Hepatocyte (in vitro differentiated cells): ENCODE data around the gene NPAS2. TPM values are rescaled to one million over a fixed set of nuclear protein-coding genes. Genes with fewer than 3 reads are reported as not detected.

Source experiments
- DNase-seq: peaks from one replicate; pipeline ENCODE4 v3.0.0-alpha.2; 2016; ENCODE audit warnings: low spot score
- H2AFZ ChIP-seq: fragments of 200-600 bp; sonication (generic); 2 replicates; pipeline ENCODE4 v1.6.0; 2016; ENCODE audit warnings: antibody characterized with exemption, mild to moderate bottlenecking
- H3K27ac ChIP-seq: fragments of 200-600 bp; sonication (generic); 2 replicates; pipeline ENCODE4 v1.5.1; 2016; ENCODE audit warnings: mild to moderate bottlenecking
- H3K27me3 ChIP-seq: fragments of 200-600 bp; sonication (generic); 2 replicates; pipeline ENCODE4 v1.6.1; 2016
- H3K36me3 ChIP-seq: fragments of 200-600 bp; sonication (generic); replicated peaks from 2 replicates; pipeline ENCODE4 v1.5.1; 2016; ENCODE audit warnings: low read depth; ENCODE audit not compliant: insufficient read depth
- H3K4me1 ChIP-seq: fragments of 200-600 bp; sonication (generic); 2 replicates; pipeline ENCODE4 v1.5.1; 2016; ENCODE audit warnings: mild to moderate bottlenecking, moderate library complexity; ENCODE audit not compliant: insufficient read depth
- H3K4me2 ChIP-seq: fragments of 200-600 bp; sonication (generic); 2 replicates; pipeline ENCODE4 v1.6.0; 2016
- H3K4me3 ChIP-seq: fragments of 200-600 bp; sonication (generic); 2 replicates; pipeline ENCODE4 v1.5.1; 2016; ENCODE audit warnings: mild to moderate bottlenecking
- H3K79me2 ChIP-seq: fragments of 200-600 bp; sonication (generic); 2 replicates; pipeline ENCODE4 v1.6.0; 2017; ENCODE audit warnings: mild to moderate bottlenecking
- H3K9me2 ChIP-seq: fragments of 200-600 bp; sonication (generic); replicated peaks from 2 replicates; pipeline ENCODE4 v1.6.0; 2017; ENCODE audit warnings: mild to moderate bottlenecking; ENCODE audit not compliant: insufficient read depth
- H3K9me3 ChIP-seq: fragments of 200-600 bp; sonication (generic); 2 replicates; pipeline ENCODE4 v1.5.1; 2016; ENCODE audit warnings: low read depth, mild to moderate bottlenecking
- H4K20me1 ChIP-seq: fragments of 200-600 bp; sonication (generic); 2 replicates; pipeline ENCODE4 v1.6.0; 2016; ENCODE audit warnings: mild to moderate bottlenecking; ENCODE audit not compliant: insufficient read depth, poor library complexity, severe bottlenecking
- EZH2 ChIP-seq: fragments of 200-600 bp; sonication (generic); IDR thresholded peaks from 2 replicates; pipeline ENCODE4 v1.6.1; 2016; ENCODE audit warnings: antibody characterized with exemption, mild to moderate bottlenecking, borderline replicate concordance
- EZH2phosphoT487 ChIP-seq: fragments of 200-600 bp; sonication (generic); IDR thresholded peaks from one replicate; pipeline ENCODE4 v1.6.1; 2018; ENCODE audit warnings: antibody characterized with exemption, mild to moderate bottlenecking, low read depth, moderate library complexity; ENCODE audit not compliant: unreplicated experiment, severe bottlenecking
- WGBS: methylation state at CpG from one replicate; pipeline ENCODE4 v1.1.6; 2016; ENCODE audit warnings: low lambda C conversion rate; ENCODE audit errors: missing lambda C conversion rate; 5-methylcytosine and 5-hydroxymethylcytosine counted together
- polyA plus RNA-seq: library from polyadenylated mRNA; unstranded; fragments of >200 nt; fragmentation: Nextera tagmentation; extraction: Ambion mirVana; gene quantifications from 2 replicates; pipeline ENCODE4 v1.2.1, GENCODE V29; 2016
- total RNA-seq: library from RNA; depleted of rRNA; stranded (reverse); fragments of >200 nt; gene quantifications from 2 replicates; pipeline ENCODE4 v1.2.3, GENCODE V29; 2014
- TF ChIP-seq, protein P1 (sequence below): fragments of 200-600 bp; sonication (generic); IDR thresholded peaks from 2 replicates; pipeline ENCODE4 v1.5.1; 2016; ENCODE audit warnings: antibody characterized with exemption, mild to moderate bottlenecking; ENCODE audit not compliant: poor library complexity

NPAS2 gene
- total and polyA plus RNA-seq, 2 experiments from 2014 or later, result 7.7 to 16.8 TPM

- Histone ChIP-seq H3K79me2 (peaks cover 65% of the 10 kb centered on the region), H3K4me1 (peaks cover 9% of the 10 kb centered on the region), H3K9me3 (no peaks in the 10 kb centered on the region), H2AFZ (no peak overlapping the region), H3K36me3 (no peaks in the 10 kb centered on the region), H3K9me2 (no peaks in the 10 kb centered on the region), H3K27ac (no peak overlapping the region), H3K27me3 (no peaks in the 10 kb centered on the region), H4K20me1 (no peaks in the 10 kb centered on the region), H3K4me2 (no peak overlapping the region), H3K4me3 (no peak overlapping the region)
- TF ChIP-seq EZH2phosphoT487, result no peak
- 91% methylated on average over 16 of the region's 16 CpGs for WGBS
- no peak for DNase-seq
Observed at GRCh38 chr2:100835006-100835659, 15.2 kb downstream of the NPAS2 start.

DNA sequence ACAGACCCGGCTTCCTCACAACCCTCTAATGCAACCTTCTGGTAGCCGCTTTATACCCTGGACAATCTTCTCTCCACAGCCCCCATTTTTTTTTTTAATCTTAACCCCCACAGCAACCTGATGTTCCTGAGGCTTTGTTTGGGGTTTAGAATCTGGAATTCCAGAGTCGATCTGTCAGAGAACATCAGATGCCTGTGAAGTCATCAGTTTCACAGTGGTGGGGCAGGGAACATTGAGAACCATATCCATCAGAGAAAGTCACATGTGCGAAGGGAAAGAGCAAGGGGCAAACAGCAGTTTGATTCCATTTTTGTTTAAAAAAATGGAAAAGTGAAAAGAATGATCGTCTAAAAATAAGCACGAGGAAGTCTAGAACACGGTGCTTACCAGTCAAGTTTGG lies 20.6 kb downstream of the NPAS2 start:
- Histone ChIP-seq H3K27me3 (no peaks in the 10 kb centered on the region), H2AFZ (no peak overlapping the region), H3K4me3 (no peak overlapping the region), H3K36me3 (no peaks in the 10 kb centered on the region), H3K9me3 (no peaks in the 10 kb centered on the region), H3K79me2 (peaks cover 48% of the 10 kb centered on the region), H3K27ac (no peak overlapping the region), H4K20me1 (no peaks in the 10 kb centered on the region), H3K4me2 (no peak overlapping the region), H3K4me1 (peaks cover 6% of the 10 kb centered on the region), H3K9me2 (no peaks in the 10 kb centered on the region)
- DNase-seq, result no peak
- TF ChIP-seq, protein P1, sequence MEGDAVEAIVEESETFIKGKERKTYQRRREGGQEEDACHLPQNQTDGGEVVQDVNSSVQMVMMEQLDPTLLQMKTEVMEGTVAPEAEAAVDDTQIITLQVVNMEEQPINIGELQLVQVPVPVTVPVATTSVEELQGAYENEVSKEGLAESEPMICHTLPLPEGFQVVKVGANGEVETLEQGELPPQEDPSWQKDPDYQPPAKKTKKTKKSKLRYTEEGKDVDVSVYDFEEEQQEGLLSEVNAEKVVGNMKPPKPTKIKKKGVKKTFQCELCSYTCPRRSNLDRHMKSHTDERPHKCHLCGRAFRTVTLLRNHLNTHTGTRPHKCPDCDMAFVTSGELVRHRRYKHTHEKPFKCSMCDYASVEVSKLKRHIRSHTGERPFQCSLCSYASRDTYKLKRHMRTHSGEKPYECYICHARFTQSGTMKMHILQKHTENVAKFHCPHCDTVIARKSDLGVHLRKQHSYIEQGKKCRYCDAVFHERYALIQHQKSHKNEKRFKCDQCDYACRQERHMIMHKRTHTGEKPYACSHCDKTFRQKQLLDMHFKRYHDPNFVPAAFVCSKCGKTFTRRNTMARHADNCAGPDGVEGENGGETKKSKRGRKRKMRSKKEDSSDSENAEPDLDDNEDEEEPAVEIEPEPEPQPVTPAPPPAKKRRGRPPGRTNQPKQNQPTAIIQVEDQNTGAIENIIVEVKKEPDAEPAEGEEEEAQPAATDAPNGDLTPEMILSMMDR, result no peak
- no peak for TF ChIP-seq EZH2
- no peak for TF ChIP-seq EZH2phosphoT487
- WGBS, result 91% methylated on average over 7 of the region's 7 CpGs

GRCh38 chr2:100842241-100842922 lies 22.4 kb downstream of the NPAS2 start:
- Histone ChIP-seq H3K27ac (peak overlapping the region; percentile 34), H4K20me1 (no peaks in the 10 kb centered on the region), H3K79me2 (peaks cover 43% of the 10 kb centered on the region), H3K27me3 (no peaks in the 10 kb centered on the region), H3K4me3 (no peak overlapping the region), H3K4me2 (peak overlapping the region; percentile 25), H3K9me2 (no peaks in the 10 kb centered on the region), H3K36me3 (no peaks in the 10 kb centered on the region), H3K9me3 (no peaks in the 10 kb centered on the region), H3K4me1 (peaks cover 6% of the 10 kb centered on the region), H2AFZ (no peak overlapping the region)
- no peak for DNase-seq
- 90% methylated on average over 9 of the region's 9 CpGs for WGBS
- TF ChIP-seq EZH2, result no peak
- TF ChIP-seq EZH2phosphoT487, result no peak
- TF ChIP-seq, protein P1, result no peak

- TF ChIP-seq EZH2 (no peak), EZH2phosphoT487 (no peak)
- TF ChIP-seq, protein P1, result no peak
- Histone ChIP-seq H3K4me3 (no peak overlapping the region), H2AFZ (no peak overlapping the region), H3K27ac (no peak overlapping the region), H3K9me3 (no peaks in the 10 kb centered on the region), H3K9me2 (no peaks in the 10 kb centered on the region), H3K4me2 (no peak overlapping the region), H3K27me3 (no peaks in the 10 kb centered on the region), H3K4me1 (peaks cover 6% of the 10 kb centered on the region), H3K79me2 (peaks cover 38% of the 10 kb centered on the region), H3K36me3 (no peaks in the 10 kb centered on the region), H4K20me1 (no peaks in the 10 kb centered on the region)
- DNase-seq, result no peak
- WGBS, result 83% methylated on average over 7 of the region's 7 CpGs
Observed at GRCh38 chr2:100844514-100844913, 24.6 kb downstream of the NPAS2 start.
